ENCODE data around the gene LENG9.

- TF ChIP-seq CTCF (IDR thresholded peaks at IDR 0.05; ENCODE audit: low read length): no peak
- TF ChIP-seq EZH2 (IDR thresholded peaks at IDR 0.05; ENCODE audit: borderline replicate concordance, low read length): no peak
Measured at GRCh38 chr19:54457773-54458647, 5.6 kb downstream of the LENG9 start.

Data from OCI-LY1 (cell line).